ENCODE results near the gene BBS9.

BBS9 gene

DNA sequence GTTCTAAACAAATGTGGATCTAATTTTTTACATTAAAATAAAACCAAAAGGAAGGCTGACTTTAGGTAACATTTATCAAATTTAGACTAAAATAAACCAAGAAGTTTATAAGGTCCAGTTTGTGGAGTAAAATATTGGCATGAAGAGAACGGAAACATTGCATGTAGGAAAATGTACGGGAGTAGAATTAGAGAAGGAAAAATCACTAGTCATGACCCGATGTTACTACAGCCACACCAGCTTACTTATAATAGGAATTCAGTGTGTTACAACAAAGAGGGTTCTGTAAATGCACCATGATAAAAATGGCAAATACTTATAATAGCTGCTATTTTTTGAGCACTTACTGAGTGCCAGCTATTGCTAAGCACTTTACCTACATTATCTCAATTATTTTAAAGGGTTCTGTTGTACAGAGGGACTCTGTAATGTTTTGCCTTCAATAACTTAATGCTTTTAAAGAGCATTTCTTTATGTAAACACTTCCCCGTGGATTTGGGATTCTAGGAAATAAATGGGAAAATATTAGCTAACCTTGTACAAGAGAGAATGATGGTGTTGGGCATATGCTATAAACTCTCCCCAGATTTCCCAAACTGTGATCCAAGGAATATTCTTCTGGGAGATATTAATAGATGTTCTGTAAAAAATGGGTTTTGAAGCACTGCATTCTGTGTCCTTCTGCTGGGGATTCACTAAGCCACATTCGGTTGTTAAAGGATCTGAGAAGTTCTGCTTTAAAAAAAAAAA lies 296.7 kb downstream of the BBS9 start:
- no peak overlapping the region for H3K27ac ChIP-seq
- TF ChIP-seq, protein P1, sequence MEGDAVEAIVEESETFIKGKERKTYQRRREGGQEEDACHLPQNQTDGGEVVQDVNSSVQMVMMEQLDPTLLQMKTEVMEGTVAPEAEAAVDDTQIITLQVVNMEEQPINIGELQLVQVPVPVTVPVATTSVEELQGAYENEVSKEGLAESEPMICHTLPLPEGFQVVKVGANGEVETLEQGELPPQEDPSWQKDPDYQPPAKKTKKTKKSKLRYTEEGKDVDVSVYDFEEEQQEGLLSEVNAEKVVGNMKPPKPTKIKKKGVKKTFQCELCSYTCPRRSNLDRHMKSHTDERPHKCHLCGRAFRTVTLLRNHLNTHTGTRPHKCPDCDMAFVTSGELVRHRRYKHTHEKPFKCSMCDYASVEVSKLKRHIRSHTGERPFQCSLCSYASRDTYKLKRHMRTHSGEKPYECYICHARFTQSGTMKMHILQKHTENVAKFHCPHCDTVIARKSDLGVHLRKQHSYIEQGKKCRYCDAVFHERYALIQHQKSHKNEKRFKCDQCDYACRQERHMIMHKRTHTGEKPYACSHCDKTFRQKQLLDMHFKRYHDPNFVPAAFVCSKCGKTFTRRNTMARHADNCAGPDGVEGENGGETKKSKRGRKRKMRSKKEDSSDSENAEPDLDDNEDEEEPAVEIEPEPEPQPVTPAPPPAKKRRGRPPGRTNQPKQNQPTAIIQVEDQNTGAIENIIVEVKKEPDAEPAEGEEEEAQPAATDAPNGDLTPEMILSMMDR (IDR thresholded peaks at IDR 0.05), result no peak
- TF ChIP-seq ZFX (IDR thresholded peaks at IDR 0.05; ENCODE audit: borderline replicate concordance), result no peak

DNA sequence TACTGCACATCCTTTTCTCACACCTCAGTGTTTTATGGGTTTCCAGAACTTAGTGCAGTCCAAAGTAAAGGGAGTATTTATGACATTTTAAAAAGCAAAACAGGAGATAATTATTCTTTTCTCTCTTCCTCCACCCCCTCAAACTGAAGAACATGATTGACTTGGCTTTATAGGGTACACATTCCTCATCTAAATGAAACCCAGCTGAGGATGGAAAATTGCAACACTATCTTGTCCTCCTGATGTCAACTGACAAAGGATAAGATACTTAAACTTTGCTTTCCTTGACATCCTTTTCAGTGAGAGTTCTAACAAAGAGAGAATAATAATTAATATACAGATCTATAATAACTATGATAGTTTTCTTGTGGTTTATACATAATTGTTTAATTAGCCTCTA lies 299.1 kb downstream of the BBS9 start:
- no peak overlapping the region for H3K27ac ChIP-seq

DNA sequence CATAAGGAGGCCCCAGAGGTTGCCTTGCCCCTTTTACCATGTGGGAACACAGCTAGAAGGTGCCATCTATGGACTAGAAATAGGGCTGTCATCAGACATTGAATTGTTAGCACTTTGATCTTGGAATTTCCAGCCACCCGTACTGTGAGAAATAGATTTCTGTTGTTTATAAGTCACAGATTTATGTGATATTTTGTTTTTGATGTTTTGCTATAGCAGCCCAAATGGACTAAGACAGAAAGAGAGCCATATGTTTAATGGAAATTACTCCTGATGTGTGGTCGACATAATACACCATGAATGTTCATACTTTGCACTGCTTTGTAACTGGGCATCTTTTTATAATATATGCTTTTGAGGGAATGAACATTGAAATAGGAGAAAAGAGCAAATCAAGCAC lies 302.2 kb downstream of the BBS9 start:
- no peak overlapping the region for H3K27ac ChIP-seq
- TF ChIP-seq, protein P1 (IDR thresholded peaks at IDR 0.05), result no peak
- TF ChIP-seq ZFX (IDR thresholded peaks at IDR 0.05; ENCODE audit: borderline replicate concordance), result no peak

More for the DNA sequence above, 299.1 kb downstream of the BBS9 start:
- TF ChIP-seq, protein P1 (IDR thresholded peaks at IDR 0.05), result no peak
- TF ChIP-seq ZFX (IDR thresholded peaks at IDR 0.05; ENCODE audit: borderline replicate concordance), result no peak

DNA sequence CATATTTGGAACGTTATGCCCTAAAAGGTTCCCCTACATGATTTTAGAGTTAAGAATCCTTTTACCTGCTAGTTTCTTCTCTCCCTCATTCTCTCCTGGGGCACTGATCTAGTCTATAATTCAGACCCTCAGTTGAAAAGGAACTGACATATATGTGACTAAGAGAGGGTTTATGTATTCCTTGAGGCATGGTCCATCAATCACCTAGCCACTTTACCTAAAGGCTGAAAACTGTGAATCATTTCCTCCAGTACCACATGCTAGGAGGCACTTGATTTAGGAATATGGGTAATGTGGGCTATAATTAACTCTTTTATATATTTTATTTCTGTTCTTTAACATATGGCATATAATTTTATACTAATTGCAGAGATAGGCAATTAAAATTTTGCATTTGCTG lies 303.5 kb downstream of the BBS9 start:
- TF ChIP-seq, protein P1 (IDR thresholded peaks at IDR 0.05), result no peak
- no peak for TF ChIP-seq ZFX (IDR thresholded peaks at IDR 0.05; ENCODE audit: borderline replicate concordance)
- no peak overlapping the region for H3K27ac ChIP-seq

DNA sequence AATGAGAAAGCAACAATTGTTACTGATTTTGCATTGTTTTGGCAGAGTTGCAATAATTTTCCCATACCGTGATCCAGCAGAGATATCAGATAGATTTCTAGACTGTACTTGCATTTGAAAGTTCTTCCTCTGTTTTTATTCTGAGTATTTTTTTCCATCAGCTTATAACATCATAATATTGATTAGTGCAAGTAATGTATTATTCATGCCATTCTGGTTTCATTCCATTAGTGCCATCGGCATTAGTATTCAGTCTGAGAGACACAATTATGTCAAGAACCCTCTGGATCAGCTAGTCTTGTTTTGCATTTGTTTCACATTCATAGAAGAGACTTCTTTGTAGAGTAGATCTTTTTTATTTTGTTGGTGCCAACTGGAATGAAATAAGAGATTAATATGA lies 304.0 kb downstream of the BBS9 start:
- H3K27ac ChIP-seq, result no peak overlapping the region
- TF ChIP-seq ZFX (IDR thresholded peaks at IDR 0.05; ENCODE audit: borderline replicate concordance), result no peak
- TF ChIP-seq, protein P1 (IDR thresholded peaks at IDR 0.05), result no peak

DNA sequence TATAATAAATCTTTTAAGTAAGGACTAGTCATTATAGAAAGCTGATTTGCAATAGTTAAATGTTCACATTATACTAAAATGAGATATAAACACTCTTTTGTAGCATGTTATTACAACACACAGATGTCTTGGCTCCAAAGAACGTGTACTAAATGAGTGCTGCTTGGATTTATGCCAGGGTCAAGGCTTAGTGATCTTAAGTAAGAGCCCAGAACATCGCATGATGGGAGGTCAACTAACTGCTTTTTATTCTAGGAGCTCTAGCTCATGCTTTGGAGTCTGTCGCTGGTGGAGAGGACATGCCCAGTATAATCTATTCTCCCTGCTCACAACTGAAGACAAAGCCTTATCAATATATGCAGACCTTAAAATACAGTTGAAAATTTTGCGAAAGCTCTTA lies 315.1 kb downstream of the BBS9 start:
- no peak overlapping the region for H3K27ac ChIP-seq
- TF ChIP-seq, protein P1 (IDR thresholded peaks at IDR 0.05), result no peak
- TF ChIP-seq ZFX (IDR thresholded peaks at IDR 0.05; ENCODE audit: borderline replicate concordance), result no peak

DNA sequence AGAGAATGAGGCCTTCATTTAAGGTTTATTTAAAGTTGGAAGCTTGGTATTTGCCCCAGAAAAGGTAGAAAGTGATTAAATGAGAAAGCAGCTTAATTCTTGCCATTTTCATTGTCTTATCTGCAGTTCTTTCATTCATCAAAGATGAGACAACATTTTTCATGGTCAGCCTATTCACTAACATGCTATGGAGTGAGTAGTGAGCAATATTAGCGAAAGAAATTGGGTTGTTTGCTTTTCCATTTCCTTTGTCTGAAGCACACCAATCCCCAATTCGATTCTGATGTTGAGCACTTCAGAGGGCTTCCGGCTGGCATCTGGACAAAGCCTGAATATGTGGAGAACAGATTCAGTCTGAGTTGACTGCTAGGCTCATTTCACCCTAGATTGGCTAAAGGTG lies 317.2 kb downstream of the BBS9 start:
- TF ChIP-seq, protein P1 (IDR thresholded peaks at IDR 0.05), result no peak
- no peak for TF ChIP-seq ZFX (IDR thresholded peaks at IDR 0.05; ENCODE audit: borderline replicate concordance)

More for the DNA sequence above, 317.2 kb downstream of the BBS9 start:
- no peak overlapping the region for H3K27ac ChIP-seq
